HG03045 (cell line): ENCODE data around the gene UBASH3A.

Source experiments
- ATAC-seq: cut with Tn5 transposase; IDR thresholded peaks from one replicate; pipeline ENCODE4 v1.9.1; 2021; ENCODE audit warnings: mild to moderate bottlenecking, moderate library complexity; ENCODE audit not compliant: unreplicated experiment

Gene UBASH3A

GRCh38 chr21:42426876-42427480 is 23.3 kb downstream of the UBASH3A start:
- no peak for ATAC-seq

DNA sequence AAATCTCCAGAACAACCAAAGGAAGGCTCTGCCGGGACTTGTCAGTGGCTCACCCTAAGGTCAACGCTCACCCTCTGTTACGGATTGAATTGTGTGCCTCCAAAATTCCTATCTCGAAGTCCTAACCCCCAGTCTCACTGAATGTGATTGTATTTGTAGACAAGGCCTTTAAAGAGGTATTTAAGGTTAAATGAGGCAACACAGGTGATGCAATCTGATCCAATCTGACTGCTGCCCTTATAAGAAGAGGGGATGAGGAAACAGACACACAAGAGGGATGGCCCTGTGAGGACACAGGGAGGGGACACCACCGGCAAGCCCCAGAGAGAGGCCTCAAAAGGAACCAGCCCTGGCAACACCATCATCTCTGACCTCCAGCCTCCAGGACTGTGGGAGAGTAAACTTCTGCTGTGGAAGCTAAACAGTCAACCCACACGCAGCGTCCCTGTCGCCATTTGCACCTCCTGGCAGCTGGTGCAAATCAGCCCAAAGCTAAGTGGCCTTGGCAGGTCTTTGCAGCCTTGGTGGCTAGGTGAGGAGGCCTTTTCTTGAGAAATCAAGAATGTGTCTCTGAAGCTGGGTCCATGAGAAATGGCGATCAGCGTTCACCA is 24.2 kb downstream of the UBASH3A start:
- ATAC-seq, result no peak

DNA sequence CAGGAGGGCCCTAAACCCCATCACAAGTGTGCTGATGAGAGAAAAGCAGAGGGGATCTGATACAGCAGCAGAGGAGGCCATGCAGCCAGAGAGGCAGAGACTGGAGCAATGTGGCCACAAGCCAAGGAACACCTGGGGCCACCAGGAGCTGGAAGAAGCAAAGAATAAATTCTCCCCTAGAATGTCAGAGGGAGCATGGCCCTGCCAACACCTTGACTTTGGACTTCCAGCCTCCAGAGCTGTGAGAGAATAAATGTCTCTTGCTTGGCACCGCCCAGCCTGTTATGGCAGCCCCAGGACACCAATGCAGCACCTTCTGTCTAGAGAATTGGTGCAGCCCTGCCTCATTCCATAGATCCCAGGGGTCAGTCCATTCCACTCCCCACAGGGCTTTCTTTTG is 25.3 kb downstream of the UBASH3A start:
- ATAC-seq, result no peak

- ATAC-seq, result no peak
Measured at GRCh38 chr21:42429856-42430255, 26.2 kb downstream of the UBASH3A start.

- ATAC-seq, result no peak
Measured at GRCh38 chr21:42430521-42430920, 26.8 kb downstream of the UBASH3A start.

DNA sequence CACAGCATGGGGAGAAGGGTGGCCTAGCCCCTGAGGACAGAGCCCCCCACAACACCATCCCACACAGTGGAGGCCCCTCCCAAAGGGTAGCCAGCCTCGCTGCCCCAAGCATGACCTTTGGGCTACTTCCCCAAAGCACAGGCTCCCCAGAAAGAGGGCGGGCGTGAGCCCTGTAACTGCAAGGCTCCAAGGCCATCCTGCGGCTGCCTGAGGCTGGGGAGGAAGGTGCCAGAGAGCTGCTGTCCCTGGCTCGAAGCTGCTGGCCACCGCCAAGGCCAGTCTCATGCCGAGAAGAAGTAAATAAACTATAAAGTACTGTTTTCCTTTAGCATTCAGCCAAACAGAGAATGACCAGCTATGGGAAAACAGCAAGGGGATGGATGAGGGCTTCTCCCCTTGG is 27.5 kb downstream of the UBASH3A start:
- no peak for ATAC-seq

DNA sequence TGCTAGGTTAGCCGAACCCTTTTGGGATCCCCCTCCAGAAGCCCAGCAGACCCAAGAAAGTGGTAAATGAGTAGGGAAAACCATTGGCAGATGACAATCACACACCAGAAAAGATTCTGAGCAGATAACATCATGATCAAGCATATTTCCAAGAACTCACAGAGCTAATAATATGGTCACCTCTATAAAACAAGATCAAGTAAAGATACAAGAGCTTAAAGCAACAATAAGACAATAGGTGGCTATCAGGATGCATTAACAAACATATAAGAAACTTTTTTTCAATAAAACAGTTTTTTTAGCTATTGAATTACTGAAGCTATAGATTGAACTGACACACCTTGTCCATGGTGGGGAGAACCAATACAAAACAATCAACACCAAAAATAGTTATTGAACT is 29.0 kb downstream of the UBASH3A start:
- no peak for ATAC-seq

DNA sequence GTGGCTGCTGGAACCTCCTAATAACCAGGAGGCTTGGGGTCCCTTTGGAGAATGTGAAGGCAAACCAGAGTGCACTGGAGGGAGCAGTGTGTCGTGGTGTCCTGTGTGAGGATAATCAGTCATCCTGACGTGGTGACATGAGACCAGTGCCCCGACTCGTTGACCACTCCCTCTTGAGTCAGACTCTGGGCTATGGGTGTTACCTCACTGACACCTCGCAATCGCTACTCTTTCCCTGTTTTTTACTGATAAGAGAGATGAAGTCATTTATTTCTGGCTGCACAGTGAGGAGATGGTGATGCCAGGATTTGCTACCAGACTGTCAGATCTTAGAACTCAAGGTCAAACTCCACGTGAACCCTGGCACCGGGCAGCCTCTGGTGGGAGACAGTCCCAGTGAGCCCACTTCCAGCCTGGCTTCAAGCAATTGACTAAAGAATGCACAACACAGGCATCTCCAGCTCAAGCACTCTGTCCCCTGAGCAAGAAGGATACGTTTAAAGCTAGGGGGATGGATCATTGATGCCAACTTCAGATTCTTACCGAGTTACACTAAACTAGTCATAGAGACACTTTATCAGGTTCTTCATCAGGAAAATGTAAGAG is 30.3 kb downstream of the UBASH3A start:
- no peak for ATAC-seq

DNA sequence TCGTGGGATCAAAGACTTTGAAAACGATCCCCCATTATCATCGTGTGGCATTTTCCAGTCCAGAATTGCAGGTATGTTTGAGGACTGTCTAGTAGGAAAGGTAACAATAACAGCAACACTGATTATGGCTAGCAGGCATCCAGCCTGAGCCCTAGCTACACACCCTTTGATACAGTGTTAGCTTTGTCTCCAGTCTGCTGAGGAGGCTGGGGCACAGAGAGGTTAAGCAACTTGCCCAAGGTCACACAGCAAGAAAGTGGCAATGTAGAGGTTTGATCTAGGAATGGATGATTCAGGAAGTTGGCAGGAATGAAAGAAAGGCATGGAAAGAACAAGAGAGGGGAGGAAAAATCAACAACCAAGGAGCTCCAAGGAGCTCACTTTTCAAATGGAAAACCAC is 31.2 kb downstream of the UBASH3A start:
- no peak for ATAC-seq

DNA sequence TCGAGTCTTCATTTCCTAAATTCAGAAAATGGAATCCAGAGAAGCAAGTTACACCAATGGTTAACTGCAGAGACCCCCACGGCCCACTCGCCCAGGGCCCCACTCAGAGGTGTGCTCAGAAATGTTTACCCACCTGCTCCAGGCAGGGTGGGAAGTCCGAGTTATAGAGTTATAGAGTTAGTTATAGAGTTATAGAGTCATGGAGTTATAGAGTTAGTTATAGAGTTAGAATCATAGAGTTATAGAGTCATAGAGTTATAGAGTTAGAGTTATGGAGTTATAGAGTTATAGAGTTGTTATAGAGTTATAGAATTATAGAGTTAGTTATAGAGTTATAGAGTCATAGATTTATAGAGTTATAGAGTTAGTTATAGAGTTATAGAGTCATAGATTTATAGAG is 31.7 kb downstream of the UBASH3A start:
- ATAC-seq, result no peak

DNA sequence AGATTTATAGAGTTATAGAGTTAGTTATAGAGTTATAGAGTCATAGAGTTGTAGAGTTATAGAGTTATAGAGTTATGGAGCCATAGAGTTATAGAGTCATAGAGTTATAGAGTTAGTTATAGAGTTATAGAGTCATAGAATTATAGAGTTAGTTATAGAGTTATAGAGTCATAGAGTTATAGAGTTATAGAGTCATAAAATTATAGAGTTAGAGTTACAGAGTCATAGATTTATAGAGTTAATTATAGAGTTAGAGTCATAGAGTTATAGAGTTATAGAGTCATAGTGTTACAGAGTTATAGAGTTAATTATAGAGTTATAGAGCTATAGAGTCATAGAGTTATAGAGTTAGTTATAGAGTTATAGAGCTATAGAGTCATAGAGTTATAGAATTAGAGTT is 32.1 kb downstream of the UBASH3A start:
- ATAC-seq, result no peak

DNA sequence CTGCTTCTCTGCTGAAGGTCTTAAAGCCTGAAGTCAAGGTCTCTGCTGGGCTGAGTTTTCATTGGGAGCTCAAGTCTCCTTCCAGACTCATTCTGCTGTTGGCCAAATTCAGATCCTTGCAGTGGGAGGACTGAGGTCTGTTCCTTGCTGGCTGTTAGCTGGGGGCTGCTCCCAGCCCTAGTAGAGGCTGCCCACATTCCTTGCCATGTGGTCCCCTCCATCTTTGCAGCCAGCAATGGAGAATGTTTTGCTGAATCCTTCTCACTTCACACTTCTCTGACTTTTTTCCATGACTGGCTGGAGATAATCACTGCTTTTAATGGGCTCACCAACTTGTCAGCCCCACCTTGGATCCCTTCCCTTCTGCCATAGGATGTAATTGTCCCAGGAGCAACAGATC is 33.2 kb downstream of the UBASH3A start:
- no peak for ATAC-seq

DNA sequence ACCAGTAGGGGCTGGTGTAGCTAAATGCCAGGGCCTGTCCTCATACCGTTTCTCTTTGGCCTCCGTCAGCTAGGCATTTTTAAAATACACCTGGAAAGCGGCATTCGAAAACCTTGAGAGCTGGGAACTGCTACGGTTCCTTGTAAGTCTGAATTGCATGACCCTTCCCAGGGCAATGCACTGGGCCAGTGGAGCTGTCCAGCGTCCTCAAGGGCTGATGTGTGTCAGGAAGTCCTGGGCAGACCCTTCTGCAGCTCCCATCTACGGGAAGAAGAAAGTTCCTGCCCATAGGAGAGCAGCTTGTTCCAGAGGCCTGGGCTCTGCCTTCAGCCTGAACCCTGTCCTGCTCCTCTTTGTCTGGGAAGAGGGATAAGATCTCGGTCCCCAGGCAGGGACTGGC is 34.1 kb downstream of the UBASH3A start:
- no peak for ATAC-seq

DNA sequence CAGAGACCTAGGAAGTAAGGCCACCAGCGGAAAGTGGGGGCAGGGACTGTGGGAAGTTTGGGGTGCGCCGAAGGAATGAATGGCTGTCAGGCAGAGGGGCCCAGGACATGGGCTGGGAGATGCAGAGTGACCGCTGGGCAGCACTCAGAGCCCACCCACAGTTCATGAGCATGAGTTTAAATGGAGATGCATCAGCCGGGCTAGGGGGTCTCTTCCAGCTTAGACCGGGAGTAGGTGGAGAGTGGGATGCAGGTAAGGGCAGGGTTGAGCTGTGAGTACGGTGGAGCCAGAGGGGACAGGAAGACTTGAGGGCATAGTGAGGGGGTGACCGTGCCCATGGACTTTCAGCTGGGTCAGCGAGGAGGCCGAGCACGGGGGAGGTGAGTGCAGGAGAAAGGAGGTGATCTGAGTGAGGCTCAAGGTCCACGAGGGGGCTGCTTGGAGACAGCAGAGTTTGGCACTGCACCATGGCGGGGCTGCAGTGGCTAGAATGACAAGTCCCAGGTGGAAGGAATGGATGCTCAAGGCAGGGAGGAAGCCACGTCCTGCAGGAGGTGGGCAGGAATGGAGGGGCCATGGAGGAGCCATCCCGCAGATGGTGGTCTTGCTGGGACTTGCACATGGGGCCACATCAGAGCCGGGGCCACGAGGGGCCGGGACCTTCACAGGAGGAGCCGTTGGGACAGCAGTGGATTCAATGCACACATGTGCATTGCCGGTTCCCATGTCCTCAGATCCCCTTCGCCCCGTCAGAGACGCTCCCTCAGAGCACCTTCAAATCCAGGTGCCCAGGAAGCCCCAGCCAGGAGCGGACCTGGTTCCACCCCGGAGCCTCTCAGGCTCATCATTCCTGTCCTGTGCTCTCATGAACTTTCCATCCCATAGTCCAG is 34.9 kb downstream of the UBASH3A start:
- no peak for ATAC-seq

GRCh38 chr21:42439284-42440186 is 35.8 kb downstream of the UBASH3A start:
- ATAC-seq, result no peak

DNA sequence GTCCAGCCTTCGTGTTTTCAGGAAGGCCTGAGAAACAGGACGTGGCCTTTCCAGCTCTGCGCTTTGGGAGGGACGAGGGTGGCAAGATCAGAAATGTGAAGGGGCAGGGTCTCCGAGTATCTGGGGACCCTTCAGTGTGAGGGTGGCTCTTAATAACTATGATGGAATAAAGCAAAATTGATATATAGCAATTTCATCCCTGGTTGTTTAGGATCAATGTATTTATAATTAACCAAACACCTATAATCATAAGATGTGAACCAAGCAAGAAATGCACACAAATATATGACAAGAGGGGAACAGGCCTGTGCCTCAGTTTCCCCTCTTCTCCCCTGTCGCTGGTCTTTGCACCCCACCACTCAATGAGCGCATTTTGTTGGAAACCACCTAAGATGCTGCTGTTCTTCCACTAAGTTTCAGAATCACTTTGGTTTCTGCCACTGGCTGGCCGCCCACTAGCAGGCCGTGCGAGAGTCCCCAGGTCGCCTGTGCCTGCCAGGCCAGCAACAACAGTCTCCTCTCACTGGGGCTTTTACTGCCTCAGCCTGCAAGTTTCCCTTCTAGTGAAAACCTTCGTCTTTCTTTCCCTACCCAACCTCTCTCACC is 36.6 kb downstream of the UBASH3A start:
- ATAC-seq, result peak; percentile 61

DNA sequence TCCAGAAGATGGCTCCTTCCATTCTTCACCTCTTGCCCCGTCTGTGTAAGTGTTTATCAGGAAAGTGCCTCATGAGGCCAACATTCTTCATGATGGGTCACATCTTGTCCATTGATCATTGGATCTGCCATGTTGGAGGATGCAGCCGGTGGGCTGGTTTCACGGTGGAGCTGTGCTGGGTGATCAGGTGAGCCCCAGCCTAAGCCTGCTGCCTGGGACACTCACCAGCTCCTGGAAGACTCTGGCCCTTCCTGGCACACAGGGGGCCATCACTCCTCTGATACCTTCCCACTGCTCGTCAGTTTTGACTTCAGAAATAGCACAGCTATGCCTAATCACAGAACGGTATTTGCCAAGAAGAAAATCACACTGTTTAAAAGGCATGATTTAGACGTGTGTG is 38.3 kb downstream of the UBASH3A start:
- no peak for ATAC-seq

DNA sequence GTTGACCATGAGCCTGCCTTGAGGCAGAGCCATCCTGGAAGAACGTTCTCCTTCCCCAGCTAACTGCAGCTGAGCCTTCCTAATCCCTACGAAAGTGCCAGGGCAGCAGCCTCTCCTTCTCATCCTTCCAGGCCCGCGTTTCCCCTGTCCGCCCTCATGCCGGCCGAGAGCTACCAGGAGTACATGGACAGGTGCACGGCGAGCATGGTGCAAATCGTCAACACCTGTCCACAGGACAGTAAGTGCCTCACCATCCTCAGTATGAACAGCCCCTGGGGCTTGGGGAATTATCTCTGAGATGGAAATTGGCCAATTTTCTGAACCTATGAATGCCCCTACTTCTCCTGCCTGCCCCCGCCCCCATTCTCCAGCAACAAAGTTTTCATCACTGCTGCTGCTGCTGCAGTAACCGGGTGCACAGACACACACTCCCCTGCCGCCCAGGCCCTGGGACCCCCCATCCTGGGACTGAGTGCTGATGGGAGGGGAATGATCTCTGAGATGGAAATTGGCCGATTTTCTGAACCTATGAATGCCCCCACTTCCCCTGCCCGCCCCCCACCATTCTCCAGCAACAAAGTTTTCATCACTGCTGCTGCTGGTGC is 39.6 kb downstream of the UBASH3A start:
- no peak for ATAC-seq

DNA sequence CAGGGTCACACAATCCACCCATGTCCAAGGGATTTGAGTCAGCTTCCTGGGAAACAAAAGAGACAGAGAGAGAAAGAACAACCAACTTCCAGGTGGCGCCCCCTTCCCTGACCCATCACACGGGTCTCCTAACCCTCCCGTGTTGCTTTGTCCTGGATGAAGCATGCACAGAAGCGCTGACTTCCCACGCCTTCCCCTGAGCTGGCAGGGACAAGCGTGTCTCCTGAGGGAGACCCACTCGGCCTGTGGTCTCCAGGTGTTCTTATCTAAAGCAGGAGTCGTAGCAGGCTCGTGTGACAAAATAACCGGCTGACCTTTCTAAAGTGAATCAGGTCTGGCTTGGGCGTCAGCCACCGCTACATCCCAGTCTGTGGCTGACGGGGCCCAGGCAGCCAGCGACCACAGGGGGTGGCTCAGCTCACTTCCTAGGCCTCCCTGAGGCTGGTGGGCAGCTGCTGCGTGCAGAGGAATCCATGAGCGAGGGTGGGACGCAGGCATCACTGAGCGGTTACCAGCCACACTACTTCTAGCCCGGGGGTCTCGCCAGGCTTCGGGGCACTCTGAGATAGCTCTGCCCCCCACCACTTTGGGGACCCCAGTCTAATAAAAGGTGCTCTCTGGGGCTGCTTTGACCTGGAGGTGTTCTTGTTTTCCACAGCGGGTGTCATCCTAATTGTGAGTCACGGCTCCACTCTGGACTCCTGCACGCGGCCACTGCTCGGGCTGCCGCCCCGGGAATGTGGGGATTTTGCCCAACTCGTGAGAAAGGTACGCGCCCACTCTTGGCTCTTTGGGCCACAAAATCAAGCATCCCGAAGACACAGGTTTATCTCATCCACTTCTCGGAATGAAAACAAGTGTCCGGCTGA is 40.4 kb downstream of the UBASH3A start:
- no peak for ATAC-seq
